Neuron (in vitro differentiated cells): ENCODE results near the gene FANCF.

ENCODE experiments used
- H2AFZ ChIP-seq: one replicate; pipeline ENCODE4 v1.6.1; 2013; ENCODE audit warnings: low read depth, mild to moderate bottlenecking, inconsistent platforms, low read length, moderate library complexity
- H3K27me3 ChIP-seq: one replicate; pipeline ENCODE4 v1.6.1; 2013; ENCODE audit warnings: low read length; ENCODE audit not compliant: insufficient read depth
- H3K36me3 ChIP-seq: one replicate; pipeline ENCODE4 v1.6.1; 2013; ENCODE audit warnings: low read length; ENCODE audit not compliant: insufficient read depth
- H3K4me1 ChIP-seq: one replicate; pipeline ENCODE4 v1.6.1; 2013; ENCODE audit warnings: low read length; ENCODE audit not compliant: insufficient read depth
- H3K4me3 ChIP-seq: 2 replicates; pipeline ENCODE4 v1.5.1; 2013; ENCODE audit warnings: mild to moderate bottlenecking, low read length, moderate library complexity
- H3K9me3 ChIP-seq: one replicate; pipeline ENCODE4 v1.6.1; 2013; ENCODE audit warnings: low read length

FANCF gene

GRCh38 chr11:22584976-22585375 lies 40.6 kb downstream of the FANCF start:
- Histone ChIP-seq H3K4me3 (no peak overlapping the region), H3K27me3 (no peaks in the 10 kb centered on the region), H3K36me3 (no peaks in the 10 kb centered on the region), H2AFZ (no peak overlapping the region), H3K9me3 (no peaks in the 10 kb centered on the region), H3K4me1 (no peaks in the 10 kb centered on the region)

- Histone ChIP-seq H3K4me3 (no peak overlapping the region), H3K9me3 (no peaks in the 10 kb centered on the region), H2AFZ (no peak overlapping the region), H3K27me3 (no peaks in the 10 kb centered on the region), H3K4me1 (no peaks in the 10 kb centered on the region), H3K36me3 (no peaks in the 10 kb centered on the region)
Observed at GRCh38 chr11:22583963-22584492, 41.6 kb downstream of the FANCF start.

- Histone ChIP-seq H3K4me1 (no peaks in the 10 kb centered on the region), H2AFZ (no peak overlapping the region), H3K27me3 (no peaks in the 10 kb centered on the region), H3K36me3 (no peaks in the 10 kb centered on the region), H3K4me3 (no peak overlapping the region), H3K9me3 (no peaks in the 10 kb centered on the region)
Observed at GRCh38 chr11:22582151-22582410, 43.5 kb downstream of the FANCF start.

GRCh38 chr11:22581354-22582150 lies 44.1 kb downstream of the FANCF start:
- Histone ChIP-seq H3K9me3 (no peaks in the 10 kb centered on the region), H3K4me3 (no peak overlapping the region), H3K27me3 (no peaks in the 10 kb centered on the region), H3K36me3 (no peaks in the 10 kb centered on the region), H3K4me1 (no peaks in the 10 kb centered on the region), H2AFZ (no peak overlapping the region)

GRCh38 chr11:22577854-22578253 lies 47.8 kb downstream of the FANCF start:
- H2AFZ ChIP-seq = no peak overlapping the region
- H3K36me3 ChIP-seq = no peaks in the 10 kb centered on the region
- no peaks in the 10 kb centered on the region for H3K4me1 ChIP-seq
- H3K27me3 ChIP-seq = no peaks in the 10 kb centered on the region
- no peaks in the 10 kb centered on the region for H3K9me3 ChIP-seq
- no peak overlapping the region for H3K4me3 ChIP-seq
